IPS-NIHi7 (cell line): ENCODE data around the gene IFITM1.
A peak's percentile ranks its signal among the peaks of the same experiment; 100 is the strongest.
"Not testable (repeated sequence)": the region's sequence is repeated elsewhere in the genome, so short reads cannot be mapped to it uniquely, and the experiment has no call there.

ENCODE experiments used
- DNase-seq: peaks from one replicate; pipeline ENCODE4 v3.0.0; 2012; ENCODE audit warnings: mixed read lengths; ENCODE audit errors: extremely low spot score

The IFITM1 gene

DNA sequence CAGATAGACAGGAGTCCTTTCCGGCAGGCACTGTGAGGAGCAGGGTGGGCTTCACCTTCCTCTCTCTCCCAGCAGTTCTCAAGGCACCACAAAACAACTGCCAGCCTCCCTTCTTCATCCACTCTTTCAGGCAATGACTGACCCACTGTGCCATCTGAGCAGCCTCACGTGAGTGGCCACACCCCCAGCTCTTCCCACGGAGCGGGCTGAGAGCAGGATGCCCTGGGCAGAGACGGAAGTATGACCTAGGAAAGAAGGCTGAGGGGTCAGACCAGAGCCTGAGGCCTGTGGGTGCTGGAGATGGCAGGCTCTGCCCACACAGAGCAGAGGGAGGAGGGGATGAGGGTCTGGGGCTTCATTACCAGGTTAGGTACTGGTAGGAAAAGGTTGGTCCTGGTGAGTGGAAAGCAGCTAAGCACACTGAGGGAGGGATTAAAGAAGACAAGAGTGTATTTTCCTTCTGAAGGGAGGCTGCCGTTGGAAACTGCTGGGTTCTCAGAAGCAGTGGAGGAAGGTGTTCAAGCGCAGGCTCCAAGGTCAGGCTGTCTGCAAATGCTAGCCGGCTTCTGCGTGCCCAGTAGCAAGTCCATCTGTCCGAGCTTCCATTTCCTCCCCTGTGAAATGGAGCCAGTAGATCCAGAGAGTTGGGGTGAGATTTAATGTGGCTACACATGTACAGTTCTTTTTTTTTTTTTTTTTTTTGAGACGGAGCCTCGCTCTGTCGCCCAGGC is 31.0 kb upstream of the IFITM1 start:
- DNase-seq: no peak

DNA sequence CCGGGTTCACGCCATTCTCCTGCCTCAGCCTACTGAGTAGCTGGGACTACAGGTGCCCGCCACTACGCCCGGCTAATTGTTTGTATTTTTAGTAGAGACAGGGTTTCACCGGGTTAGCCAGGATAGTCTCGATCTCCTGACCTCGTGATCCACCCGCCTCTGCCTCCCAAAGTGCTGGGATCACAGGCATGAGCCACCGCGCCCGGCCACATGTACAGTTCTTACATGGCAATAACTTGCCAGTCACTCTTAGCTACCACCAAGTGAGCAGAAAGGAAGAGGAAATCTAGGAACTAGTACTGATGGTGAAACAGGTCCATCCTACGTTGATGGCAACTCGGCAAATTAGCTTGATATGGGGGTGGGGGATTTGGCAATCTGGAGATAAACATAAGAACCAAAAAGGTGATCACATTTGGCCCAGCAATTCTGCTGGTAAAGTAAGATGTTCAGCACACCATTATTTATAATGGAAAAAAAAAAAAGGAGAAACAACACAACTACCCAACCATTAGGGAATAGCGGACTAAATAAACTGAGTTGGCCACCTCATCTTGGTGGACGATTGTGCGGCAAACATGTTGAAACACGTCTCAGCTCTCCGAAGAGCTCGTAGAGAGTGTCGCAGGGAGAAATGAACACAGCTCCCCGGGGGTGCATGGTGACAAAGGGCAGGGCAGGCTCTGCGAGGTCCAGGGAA is 30.3 kb upstream of the IFITM1 start:
- DNase-seq: no peak

DNA sequence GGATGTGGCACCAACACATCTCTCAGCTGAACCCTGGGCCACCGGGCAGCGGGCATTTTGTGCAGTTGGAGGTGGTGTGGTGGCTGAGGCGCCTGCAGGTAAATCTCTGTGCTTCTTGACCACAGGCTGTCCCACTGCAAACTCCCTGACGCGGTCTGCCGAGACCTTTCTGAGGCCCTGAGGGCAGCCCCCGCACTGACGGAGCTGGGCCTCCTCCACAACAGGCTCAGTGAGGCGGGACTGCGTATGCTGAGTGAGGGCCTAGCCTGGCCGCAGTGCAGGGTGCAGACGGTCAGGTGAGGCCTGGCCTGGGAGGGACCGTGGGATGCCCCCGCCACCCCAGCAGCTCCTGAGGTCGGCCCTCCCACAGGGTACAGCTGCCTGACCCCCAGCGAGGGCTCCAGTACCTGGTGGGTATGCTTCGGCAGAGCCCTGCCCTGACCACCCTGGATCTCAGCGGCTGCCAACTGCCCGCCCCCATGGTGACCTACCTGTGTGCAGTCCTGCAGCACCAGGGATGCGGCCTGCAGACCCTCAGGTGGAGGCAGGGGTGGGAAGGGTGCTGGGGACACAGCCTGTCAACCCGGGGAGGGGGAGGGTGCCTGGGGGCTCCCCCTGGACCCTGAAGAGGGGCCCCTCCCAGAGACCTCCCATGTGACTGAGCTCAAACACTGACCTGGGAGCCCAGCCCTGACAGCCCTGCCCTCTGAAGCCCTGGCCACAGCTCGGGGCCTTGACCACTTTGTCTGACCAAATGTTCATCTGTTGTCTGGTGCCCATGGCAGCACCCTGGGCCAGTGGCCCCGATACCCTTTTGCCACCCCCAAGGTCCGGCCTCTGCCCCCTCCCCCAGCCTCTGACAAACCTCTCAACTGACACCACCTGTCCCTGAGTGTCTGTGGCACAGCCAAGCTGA is 29.5 kb upstream of the IFITM1 start:
- no peak for DNase-seq

DNA sequence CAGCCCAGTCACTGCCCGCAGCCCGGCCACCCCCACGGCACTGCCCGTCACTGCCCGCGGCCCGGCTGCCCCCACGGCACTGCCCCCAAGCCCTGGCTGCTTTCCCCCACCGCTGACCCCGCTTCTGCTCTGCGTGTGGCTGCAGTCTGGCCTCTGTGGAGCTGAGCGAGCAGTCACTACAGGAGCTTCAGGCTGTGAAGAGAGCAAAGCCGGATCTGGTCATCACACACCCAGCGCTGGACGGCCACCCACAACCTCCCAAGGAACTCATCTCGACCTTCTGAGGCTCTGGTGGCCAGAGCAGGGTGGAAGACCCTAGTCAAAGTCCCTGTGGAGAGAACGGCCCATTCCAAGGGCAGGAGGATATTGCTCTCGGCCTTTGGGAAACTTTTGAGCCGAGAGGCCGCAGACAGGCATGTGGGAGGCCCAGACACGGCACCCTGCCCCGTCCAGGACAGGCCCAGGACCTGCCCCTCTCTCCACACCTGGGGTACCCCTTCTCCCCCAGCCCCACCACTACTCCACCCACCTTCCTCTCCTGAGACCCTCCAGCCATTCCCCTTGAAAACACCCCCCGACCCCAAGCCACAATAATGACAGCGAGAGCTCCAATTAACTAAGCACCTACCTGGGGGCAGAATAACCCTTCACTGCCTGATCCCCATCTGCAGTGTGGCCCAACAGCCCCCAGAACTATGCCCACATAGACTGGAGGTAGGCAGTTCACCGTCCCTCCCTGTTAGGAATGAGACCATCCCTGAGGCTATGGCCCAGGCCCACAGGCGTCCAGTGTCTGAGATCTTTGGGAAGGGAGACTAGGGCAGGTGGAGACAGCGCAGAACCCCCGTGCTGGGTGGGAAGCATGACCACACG is 28.6 kb upstream of the IFITM1 start:
- no peak for DNase-seq

DNA sequence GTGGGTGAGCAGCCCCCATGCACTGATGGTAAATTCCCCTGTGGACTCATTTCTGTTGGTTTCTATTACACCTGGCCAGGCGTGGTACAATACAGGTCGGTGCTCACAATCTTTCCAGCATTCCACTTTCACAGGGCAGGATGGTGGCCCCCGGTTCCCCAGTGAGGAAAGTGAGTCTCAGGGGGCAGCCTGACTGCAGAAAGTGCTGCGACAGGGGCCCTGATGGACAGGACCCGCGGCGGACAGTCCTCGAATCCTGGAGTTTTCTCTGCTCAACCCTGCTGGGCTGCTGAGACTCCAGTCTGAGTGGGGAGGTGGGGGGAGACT is 28.0 kb upstream of the IFITM1 start:
- no peak for DNase-seq

DNA sequence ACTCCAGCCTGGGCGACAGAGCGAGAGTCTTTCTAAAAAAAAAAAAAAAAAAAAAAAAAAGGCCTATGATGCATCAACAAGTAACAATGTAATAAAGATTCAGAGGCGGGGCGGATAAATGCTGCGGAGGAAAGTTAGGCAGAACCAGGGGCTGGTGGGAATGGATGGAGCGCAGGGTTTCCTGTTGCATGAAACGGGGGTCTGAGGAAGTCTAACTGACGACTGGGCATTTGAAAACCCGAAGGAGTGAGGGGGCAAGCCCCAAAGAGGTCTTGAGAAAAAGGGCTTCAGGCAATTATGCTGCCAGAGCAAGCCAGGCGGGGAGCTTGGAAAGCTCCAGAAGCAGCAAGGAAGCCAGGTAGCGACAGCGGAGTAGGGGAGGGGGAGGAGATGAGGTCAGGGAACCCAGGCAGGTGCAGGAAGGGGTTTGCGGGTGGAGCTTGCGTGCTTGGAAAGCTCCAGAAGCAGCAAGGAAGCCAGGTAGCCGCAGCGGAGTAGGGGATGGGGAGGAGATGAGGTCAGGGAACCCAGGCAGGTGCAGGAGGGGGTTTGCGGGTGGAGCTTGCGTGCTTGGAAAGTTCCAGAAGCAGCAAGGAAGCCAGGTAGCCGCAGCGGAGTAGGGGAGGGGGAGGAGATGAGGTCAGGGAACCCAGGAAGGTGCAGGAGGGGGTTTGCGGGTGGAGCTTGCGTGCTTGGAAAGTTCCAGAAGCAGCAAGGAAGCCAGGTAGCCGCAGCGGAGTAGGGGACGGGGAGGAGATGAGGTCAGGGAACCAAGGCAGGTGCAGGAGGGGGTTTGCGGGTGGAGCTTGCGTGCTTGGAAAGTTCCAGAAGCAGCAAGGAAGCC is 26.6 kb upstream of the IFITM1 start:
- DNase-seq: not testable (repeated sequence)

DNA sequence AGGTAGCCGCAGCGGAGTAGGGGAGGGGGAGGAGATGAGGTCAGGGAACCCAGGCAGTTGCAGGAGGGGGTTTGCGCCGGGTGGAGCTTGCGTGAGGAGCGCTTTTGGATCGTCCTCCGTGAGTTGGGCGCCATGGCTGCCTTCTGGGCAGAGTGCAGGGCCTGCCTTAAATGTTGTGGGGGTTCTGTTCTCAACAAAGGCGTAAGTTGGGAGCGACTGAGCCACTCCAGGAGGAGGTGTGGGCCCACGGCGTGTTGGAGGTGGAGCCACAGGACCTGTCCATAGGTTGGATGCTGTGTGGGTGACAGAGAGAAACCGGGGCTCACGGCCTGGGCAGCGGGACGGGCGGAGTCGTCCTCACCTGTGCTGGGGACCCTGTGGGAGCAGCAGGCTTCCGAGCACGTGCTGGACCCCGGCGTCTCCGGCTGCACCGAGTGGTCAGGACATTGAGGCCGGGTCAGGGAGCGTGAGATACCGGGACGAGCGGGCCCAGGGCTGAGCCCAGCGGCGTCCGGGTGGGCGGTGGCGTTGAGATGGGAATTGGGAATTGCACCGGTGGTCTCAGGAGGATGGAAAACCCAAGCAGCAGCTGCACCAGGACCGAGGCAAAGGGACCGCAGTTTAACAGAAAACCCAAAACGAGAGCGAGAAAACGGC is 25.9 kb upstream of the IFITM1 start:
- DNase-seq: no peak

DNA sequence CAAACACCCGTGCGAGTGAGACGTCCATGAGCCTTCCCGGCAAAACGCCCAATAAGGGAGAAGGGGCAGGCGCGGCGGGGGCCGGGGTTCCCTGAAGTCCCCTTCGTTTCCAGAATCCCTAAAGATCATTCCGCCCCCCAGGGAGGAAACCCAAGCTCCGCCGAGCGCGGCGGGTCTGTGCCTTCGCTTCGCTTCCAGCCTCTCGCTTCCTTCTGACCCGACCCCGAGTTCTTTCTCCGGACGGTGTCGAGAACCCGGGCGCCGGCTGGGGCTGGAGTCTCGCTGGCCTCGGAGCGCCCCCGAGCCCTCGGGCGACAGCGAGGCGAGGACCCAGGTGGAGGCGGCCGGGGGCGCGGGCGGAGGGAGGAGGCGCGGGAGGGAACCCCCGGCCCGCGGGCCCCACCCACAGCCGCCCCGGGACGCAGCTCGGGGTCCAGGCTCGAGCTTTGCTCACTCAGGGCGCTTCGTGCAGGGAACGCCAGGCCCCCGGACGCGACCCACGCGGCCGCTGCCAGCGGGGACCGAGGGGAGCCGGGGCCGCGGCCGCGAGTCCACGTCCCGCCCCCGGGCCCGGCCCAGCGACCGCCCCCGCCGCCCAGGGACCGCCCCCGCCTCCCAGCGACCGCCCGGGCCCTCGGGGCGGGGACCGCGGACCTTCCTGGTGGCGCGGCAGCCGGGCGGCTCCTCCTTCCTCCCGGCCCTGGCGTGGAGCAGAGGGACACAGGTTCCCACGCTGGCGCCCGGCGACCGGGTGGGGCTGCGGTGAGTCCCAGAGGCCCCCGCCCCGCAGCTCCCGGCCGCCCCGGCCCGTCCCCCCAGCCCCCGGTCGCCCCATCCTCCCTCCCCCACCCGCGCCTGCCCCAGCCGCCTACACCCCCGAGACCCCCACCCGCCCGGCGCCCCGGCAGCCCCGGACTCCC is 25.1 kb upstream of the IFITM1 start, which contains the start of gene PGGHG:
Gene PGGHG, plus strand, starts transcription at position 649 of the 920 bp plus-strand sequence. CDS start 691 bp downstream, outside the sequence.
- DNase-seq: peak; percentile 86

DNA sequence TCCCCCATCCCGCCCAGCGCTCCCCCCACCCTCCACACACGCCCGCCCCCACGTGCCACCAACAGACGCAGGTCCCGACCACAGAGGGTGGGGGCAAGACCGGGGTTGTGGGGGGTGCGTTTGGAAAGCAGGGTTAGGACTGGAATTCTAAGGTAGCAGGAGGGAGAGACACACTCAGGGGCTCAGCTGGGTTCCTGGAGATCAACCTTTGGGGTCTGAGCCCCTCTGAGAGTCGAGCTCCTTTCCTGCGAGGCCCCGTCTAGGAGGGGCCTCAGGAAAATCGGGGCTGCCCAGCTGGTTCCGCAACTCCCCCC is 24.5 kb upstream of the IFITM1 start:
- DNase-seq: no peak

DNA sequence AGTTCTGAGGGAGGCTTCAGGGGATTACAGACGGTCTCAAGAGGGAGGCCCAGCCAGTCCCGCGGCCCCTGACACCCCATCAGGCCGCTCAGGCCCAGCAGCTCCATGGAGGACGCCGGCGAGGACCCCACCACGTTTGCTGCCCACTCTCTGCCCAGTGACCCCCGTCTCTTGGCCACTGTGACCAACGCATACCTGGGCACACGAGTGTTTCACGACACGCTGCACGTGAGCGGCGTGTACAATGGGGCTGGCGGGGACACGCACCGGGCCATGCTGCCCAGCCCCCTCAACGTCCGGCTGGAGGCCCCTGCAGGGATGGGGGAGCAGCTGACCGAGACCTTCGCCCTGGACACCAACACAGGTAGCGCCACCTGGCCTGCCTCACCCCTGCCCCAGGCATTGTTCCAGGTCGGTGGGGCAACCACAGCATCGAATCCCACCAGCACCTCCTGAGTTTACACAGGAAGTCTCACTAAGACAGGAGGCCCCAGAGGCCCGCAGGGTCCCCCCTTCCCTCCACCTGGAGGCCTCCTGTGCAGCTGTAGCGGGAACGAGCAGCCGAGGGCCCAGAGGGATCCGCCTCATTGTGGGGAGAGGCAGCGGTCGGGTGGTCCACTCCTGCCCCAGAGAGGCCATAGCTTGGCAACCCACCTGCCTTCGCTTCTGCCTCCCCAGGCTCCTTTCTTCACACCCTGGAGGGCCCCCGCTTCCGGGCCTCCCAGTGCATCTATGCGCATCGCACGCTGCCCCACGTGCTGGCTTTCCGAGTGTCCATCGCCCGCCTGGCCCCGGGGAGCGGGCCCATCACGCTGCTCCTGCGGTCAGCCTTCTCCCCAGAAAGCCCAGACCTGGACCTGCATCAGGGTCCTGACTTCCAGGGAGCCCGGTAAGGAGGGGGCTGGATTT is 23.9 kb upstream of the IFITM1 start:
- no peak for DNase-seq

DNA sequence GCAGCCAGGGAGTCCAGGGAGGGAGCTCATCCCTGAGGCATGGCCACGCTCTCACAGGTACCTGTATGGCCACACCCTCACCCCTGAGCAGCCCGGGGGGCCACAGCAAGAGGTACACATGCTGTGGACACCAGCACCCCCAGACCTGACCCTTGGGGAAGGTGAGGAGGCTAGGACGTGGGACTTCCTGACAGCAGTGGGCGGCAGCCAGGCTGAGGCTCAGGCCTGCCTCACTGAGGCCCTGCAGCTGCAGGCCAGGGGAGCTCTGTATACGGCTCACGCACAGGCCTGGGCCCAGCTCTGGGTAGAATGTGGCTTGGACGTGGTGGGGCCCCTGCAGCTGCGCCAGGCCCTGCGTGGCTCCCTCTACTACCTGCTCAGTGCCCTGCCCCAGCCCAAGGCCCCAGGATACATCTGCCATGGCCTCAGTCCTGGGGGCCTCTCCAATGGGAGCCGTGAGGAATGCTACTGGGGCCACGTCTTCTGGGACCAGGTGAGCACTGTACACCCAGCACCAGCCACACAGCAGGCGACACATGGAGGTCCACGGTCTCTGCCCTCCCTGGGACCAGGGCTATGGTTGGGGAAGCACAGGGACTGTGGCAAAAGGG is 23.1 kb upstream of the IFITM1 start:
- no peak for DNase-seq

DNA sequence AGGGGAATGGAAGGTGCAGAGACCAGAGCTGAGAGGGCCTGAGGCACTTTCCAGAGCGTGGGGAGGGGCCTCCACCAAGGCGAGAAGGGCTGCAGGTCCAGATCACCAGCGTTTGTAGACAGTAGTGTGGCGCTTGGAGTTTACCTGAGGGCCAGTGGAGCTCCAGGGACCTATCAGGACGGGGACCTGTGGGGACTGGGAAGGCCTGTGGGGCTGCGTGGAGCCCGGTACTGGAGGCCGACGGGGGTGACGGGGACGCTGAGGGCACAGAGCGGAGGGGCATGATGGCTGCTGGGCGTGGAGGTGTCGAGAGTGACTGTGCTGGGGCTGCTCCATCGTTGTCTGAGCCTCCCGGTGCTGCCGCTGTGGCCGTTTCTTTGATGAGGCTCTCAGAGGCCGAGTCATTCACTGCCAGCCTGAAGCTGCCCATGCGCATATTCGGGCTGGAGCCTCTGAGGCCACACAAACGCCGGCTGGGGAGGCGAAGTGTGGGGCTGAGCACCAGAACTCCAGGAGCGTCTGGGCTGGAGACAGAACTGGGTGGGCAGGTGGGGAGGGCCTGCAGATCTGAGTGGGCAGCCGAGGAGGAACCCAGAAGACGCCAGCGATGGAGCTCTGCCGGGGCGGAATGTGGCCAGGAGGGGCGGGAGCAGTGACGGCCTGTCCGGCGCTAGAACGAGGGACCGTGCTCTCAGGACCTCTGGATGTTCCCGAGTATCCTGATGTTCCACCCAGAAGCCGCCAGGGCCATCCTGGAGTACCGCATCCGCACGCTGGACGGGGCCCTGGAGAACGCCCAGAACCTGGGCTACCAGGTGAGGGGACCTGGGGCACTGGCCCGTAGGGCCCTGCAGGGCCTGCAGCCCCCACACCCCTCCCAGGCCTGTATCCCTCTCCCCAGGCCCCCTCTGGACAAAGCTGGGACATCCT is 22.3 kb upstream of the IFITM1 start:
- DNase-seq: no peak

DNA sequence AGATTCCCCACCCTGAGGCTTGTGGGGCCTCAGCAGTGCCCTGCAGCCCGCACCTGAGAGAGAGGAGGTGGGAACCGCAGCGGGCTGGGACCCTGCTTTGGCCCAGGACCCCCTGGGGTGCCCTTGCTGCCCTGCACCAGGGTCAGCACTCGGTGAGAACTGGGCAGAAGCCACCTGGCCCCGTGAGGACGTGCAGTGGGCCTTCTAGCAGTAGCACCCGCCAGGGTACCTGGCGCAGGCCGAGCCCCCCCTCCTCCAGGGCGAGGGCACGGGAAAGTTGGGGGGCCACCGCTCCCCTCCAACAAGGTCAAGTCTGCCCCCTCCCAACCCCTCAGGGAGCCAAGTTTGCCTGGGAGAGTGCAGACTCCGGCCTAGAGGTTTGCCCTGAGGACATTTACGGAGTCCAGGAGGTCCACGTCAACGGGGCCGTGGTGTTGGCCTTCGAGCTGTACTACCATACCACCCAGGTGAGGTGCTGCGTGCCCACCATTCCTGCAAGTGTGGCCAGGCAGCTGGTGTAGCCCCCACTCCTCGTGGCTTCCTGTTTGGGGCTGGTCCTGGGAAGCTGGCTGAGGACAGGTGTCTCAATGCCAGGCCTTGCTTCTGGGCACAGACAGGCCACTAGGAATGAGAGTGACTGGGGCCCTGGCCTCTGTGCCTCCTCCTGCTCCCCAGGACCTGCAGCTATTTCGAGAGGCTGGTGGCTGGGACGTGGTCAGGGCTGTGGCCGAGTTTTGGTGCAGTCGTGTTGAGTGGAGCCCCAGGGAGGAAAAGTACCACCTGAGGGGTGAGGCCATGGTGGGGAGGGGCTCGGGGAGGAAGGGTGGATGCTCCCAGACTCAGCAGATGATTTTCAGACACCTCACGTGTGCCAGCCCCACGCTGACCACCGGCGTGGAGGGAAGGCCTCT is 21.4 kb upstream of the IFITM1 start:
- no peak for DNase-seq

DNA sequence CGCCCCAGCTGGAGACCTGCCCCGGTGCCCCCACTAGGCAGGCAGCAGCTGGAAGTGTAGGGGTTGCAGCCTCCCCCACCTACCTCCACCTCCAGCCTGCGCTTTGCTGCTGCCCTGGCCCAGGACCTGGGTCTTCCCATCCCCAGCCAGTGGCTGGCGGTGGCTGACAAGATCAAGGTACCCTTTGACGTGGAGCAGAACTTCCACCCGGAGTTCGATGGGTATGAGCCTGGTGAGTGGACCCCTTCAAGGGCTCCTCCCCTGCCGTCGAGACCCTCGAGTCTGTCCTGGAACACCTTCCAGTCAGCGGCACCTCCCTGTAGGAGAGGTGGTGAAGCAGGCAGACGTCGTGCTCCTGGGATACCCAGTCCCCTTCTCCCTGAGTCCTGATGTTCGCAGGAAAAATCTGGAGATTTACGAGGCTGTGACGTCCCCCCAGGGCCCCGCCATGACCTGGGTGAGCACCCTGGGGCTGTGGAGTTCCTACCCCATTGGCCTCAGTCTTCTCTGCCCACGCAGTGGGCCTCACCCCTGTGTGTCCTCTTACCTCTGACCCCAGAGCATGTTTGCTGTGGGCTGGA is 20.5 kb upstream of the IFITM1 start:
- DNase-seq: no peak
